UCSD-AML1 (cell line): ENCODE results near the gene N4BP2L2.

Experiments used
- DNase-seq: peaks from one replicate; lab custom pipeline; 2025; ENCODE audit not compliant: unreplicated experiment; lab: John Stamatoyannopoulos, UW

The N4BP2L2 gene

GRCh38 chr13:32535115-32535514, 3.5 kb downstream of the N4BP2L2 start:
- no peak for DNase-seq

- no peak for DNase-seq
Measured at GRCh38 chr13:32530841-32531253, 7.7 kb downstream of the N4BP2L2 start.

GRCh38 chr13:32528358-32528757, 10.2 kb downstream of the N4BP2L2 start:
- DNase-seq: no peak

GRCh38 chr13:32527151-32527550, 11.4 kb downstream of the N4BP2L2 start:
- no peak for DNase-seq

- no peak for DNase-seq
Measured at GRCh38 chr13:32525766-32526165, 12.8 kb downstream of the N4BP2L2 start.

- DNase-seq: no peak
Measured at GRCh38 chr13:32515246-32515645, 23.3 kb downstream of the N4BP2L2 start.

- DNase-seq: no peak
Measured at GRCh38 chr13:32511482-32511881, 27.1 kb downstream of the N4BP2L2 start.

- no peak for DNase-seq
Measured at GRCh38 chr13:32504876-32505275, 33.7 kb downstream of the N4BP2L2 start.

- DNase-seq: no peak
Measured at GRCh38 chr13:32504263-32504662, 34.3 kb downstream of the N4BP2L2 start.

GRCh38 chr13:32503727-32504126, 34.9 kb downstream of the N4BP2L2 start:
- no peak for DNase-seq

GRCh38 chr13:32501064-32501463, 37.5 kb downstream of the N4BP2L2 start:
- DNase-seq: no peak

- no peak for DNase-seq
Measured at GRCh38 chr13:32499538-32500210, 38.9 kb downstream of the N4BP2L2 start.

GRCh38 chr13:32497589-32497988, 41.0 kb downstream of the N4BP2L2 start:
- DNase-seq: no peak

GRCh38 chr13:32496599-32497160, 41.9 kb downstream of the N4BP2L2 start:
- DNase-seq: no peak

- no peak for DNase-seq
Measured at GRCh38 chr13:32495841-32496240, 42.8 kb downstream of the N4BP2L2 start.

GRCh38 chr13:32495429-32495828, 43.2 kb downstream of the N4BP2L2 start:
- DNase-seq: no peak

- DNase-seq: no peak
Measured at GRCh38 chr13:32491028-32491427, 47.6 kb downstream of the N4BP2L2 start.

GRCh38 chr13:32476892-32477291, 61.7 kb downstream of the N4BP2L2 start:
- DNase-seq: no peak

GRCh38 chr13:32476021-32476731, 62.4 kb downstream of the N4BP2L2 start:
- DNase-seq: no peak

- DNase-seq: no peak
Measured at GRCh38 chr13:32474999-32475792, 63.4 kb downstream of the N4BP2L2 start.

- DNase-seq: no peak
Measured at GRCh38 chr13:32473650-32474049, 64.9 kb downstream of the N4BP2L2 start.
